ES-I3 (cell line): ENCODE results near the gene SPRYD3.
"Not testable (repeated sequence)": the region's sequence is repeated elsewhere in the genome, so short reads cannot be mapped to it uniquely, and the experiment has no call there.

Source experiments
- H3K36me3 ChIP-seq: 2 replicates; pipeline ENCODE4 v1.6.1; 2013; ENCODE audit warnings: mild to moderate bottlenecking, low read length, control low read depth, moderate library complexity; ENCODE audit not compliant: insufficient read depth
- H3K4me1 ChIP-seq: 2 replicates; pipeline ENCODE4 v1.6.1; 2013; ENCODE audit warnings: mild to moderate bottlenecking, control low read depth, low read length; ENCODE audit not compliant: insufficient read depth
- H3K9ac ChIP-seq: 2 replicates; pipeline ENCODE4 v1.6.1; 2013; ENCODE audit warnings: low read depth, mild to moderate bottlenecking, low read length, moderate library complexity
- H3K9me3 ChIP-seq: 2 replicates; pipeline ENCODE4 v1.6.1; 2013; ENCODE audit warnings: mild to moderate bottlenecking, low read length, moderate library complexity; ENCODE audit not compliant: control insufficient read depth, insufficient read depth

The SPRYD3 gene

GRCh38 chr12:53047221-53048032 is 31.8 kb downstream of the SPRYD3 start:
- Histone ChIP-seq H3K36me3 (no peaks in the 10 kb centered on the region), H3K9ac (peak overlapping the region; percentile 79), H3K9me3 (no peaks in the 10 kb centered on the region), H3K4me1 (peaks cover 48% of the 10 kb centered on the region)

- Histone ChIP-seq H3K36me3 (no peaks in the 10 kb centered on the region), H3K9ac (peak overlapping the region; percentile 79), H3K4me1 (peaks cover 47% of the 10 kb centered on the region), H3K9me3 (no peaks in the 10 kb centered on the region)
These were observed 32.5 kb downstream of the SPRYD3 start for GRCh38 chr12:53046655-53047220.

- peaks cover 37% of the 10 kb centered on the region for H3K4me1 ChIP-seq
- no peaks in the 10 kb centered on the region for H3K36me3 ChIP-seq
- H3K9me3 ChIP-seq = no peaks in the 10 kb centered on the region
- peak overlapping the region; percentile 79; the same call in 1 of the 2 replicates for H3K9ac ChIP-seq
These were observed 33.5 kb downstream of the SPRYD3 start for GRCh38 chr12:53045696-53046045.

- Histone ChIP-seq H3K9ac (no peak overlapping the region; the same call in 1 of the 2 replicates), H3K4me1 (peaks cover 31% of the 10 kb centered on the region), H3K36me3 (no peaks in the 10 kb centered on the region), H3K9me3 (no peaks in the 10 kb centered on the region)
These were observed 34.1 kb downstream of the SPRYD3 start for GRCh38 chr12:53044896-53045695.

- peaks cover 27% of the 10 kb centered on the region for H3K4me1 ChIP-seq
- H3K9ac ChIP-seq = no peak overlapping the region
These were observed 35.1 kb downstream of the SPRYD3 start for GRCh38 chr12:53044052-53044581.

GRCh38 chr12:53042607-53043454 is 36.4 kb downstream of the SPRYD3 start:
- Histone ChIP-seq H3K4me1 (peaks cover 17% of the 10 kb centered on the region), H3K9ac (no peak overlapping the region), H3K9me3 (no peaks in the 10 kb centered on the region), H3K36me3 (peaks cover 18% of the 10 kb centered on the region)

More at GRCh38 chr12:53044052-53044581, 35.1 kb downstream of the SPRYD3 start:
- no peaks in the 10 kb centered on the region for H3K9me3 ChIP-seq
- peaks cover 9% of the 10 kb centered on the region for H3K36me3 ChIP-seq

- Histone ChIP-seq H3K36me3 (peaks cover 35% of the 10 kb centered on the region), H3K4me1 (peaks cover 6% of the 10 kb centered on the region; the same call in 1 of the 2 replicates), H3K9ac (no peak overlapping the region), H3K9me3 (no peaks in the 10 kb centered on the region)
These were observed 39.3 kb downstream of the SPRYD3 start for GRCh38 chr12:53039851-53040250.

- Histone ChIP-seq H3K36me3 (peaks cover 52% of the 10 kb centered on the region), H3K9ac (no peak overlapping the region), H3K4me1 (no peaks in the 10 kb centered on the region; the same call in 1 of the 2 replicates), H3K9me3 (no peaks in the 10 kb centered on the region)
These were observed 42.4 kb downstream of the SPRYD3 start for GRCh38 chr12:53036802-53037201.

- no peaks in the 10 kb centered on the region; the same call in 1 of the 2 replicates for H3K4me1 ChIP-seq
- peaks cover 59% of the 10 kb centered on the region for H3K36me3 ChIP-seq
- no peaks in the 10 kb centered on the region for H3K9me3 ChIP-seq
- no peak overlapping the region for H3K9ac ChIP-seq
These were observed 44.7 kb downstream of the SPRYD3 start for GRCh38 chr12:53034459-53034858.

- not testable (repeated sequence) for H3K9ac ChIP-seq, H3K9me3 ChIP-seq, H3K4me1 ChIP-seq
- peaks cover 55% of the 10 kb centered on the region for H3K36me3 ChIP-seq
These were observed 45.4 kb downstream of the SPRYD3 start for GRCh38 chr12:53033832-53034231.

- no peak overlapping the region for H3K9ac ChIP-seq
These were observed 47.6 kb downstream of the SPRYD3 start for GRCh38 chr12:53031616-53032015.

GRCh38 chr12:53027014-53027413 is 52.2 kb downstream of the SPRYD3 start:
- peaks cover 56% of the 10 kb centered on the region for H3K36me3 ChIP-seq

More at GRCh38 chr12:53031616-53032015, 47.6 kb downstream of the SPRYD3 start:
- peaks cover 54% of the 10 kb centered on the region for H3K36me3 ChIP-seq
- H3K9me3 ChIP-seq = no peaks in the 10 kb centered on the region
- no peaks in the 10 kb centered on the region for H3K4me1 ChIP-seq

GRCh38 chr12:53025250-53025649 is 53.9 kb downstream of the SPRYD3 start:
- H3K4me1 ChIP-seq = no peaks in the 10 kb centered on the region
- no peak overlapping the region for H3K9ac ChIP-seq
- peaks cover 58% of the 10 kb centered on the region for H3K36me3 ChIP-seq
- no peaks in the 10 kb centered on the region for H3K9me3 ChIP-seq

More at GRCh38 chr12:53027014-53027413, 52.2 kb downstream of the SPRYD3 start:
- H3K9ac ChIP-seq, H3K9me3 ChIP-seq, H3K4me1 ChIP-seq: not testable (repeated sequence)
